ENCODE results near the gene PSMC3IP. TPM values are rescaled to one million over a fixed set of nuclear protein-coding genes. Genes with fewer than 3 reads are reported as not detected.

PSMC3IP gene
- polyA plus RNA-seq, 1 donor from 2014 or later = 22.5 TPM

- Histone ChIP-seq H3K4me2 (ENCODE audit: low read length) (no peak overlapping the region), H3K27ac (ENCODE audit: low read length) (no peak overlapping the region)
These were observed 9.0 kb downstream of the PSMC3IP start for GRCh38 chr17:42568341-42569111.

GRCh38 chr17:42566883-42567573, 10.5 kb downstream of the PSMC3IP start, which contains the start of gene MLX:
Gene MLX, plus strand, starts transcription at chr17:42567100. Its CDS starts 25 bp downstream, at chr17:42567125.
- Histone ChIP-seq H3K27ac (ENCODE audit: low read length) (peak within 1 kb of the TSS; percentile 84), H2AFZ (ENCODE audit: low read depth, low read length) (peak within 1 kb of the TSS; percentile 85), H3K79me2 (replicated peaks; ENCODE audit: insufficient read depth, low read length) (peaks cover 16% of the 10 kb centered on the region)
- TF ChIP-seq SMC3 (conservative IDR thresholded peaks at IDR 0.05; ENCODE audit: poor library complexity) (no peak), POLR2AphosphoS5 (IDR thresholded peaks at IDR 0.05) (peak; percentile 90), EZH2 (IDR thresholded peaks at IDR 0.05; ENCODE audit: borderline replicate concordance, insufficient read depth, low read length, poor library complexity, severe bottlenecking) (no peak), TAF1 (IDR thresholded peaks at IDR 0.05; ENCODE audit: low read depth) (peak; percentile 48), REST (IDR thresholded peaks at IDR 0.05; ENCODE audit: borderline replicate concordance) (peak; percentile 35), EP300 (conservative IDR thresholded peaks at IDR 0.05; ENCODE audit: poor library complexity, severe bottlenecking) (peak; percentile 23)

More at GRCh38 chr17:42568341-42569111, 9.0 kb downstream of the PSMC3IP start:
- Histone ChIP-seq H2AFZ (ENCODE audit: low read depth, low read length) (no peak overlapping the region), H3K4me3 (ENCODE audit: low read length) (no peak overlapping the region), H3K79me2 (replicated peaks; ENCODE audit: insufficient read depth, low read length) (peaks cover 6% of the 10 kb centered on the region), H3K9ac (ENCODE audit: low read length) (no peak overlapping the region), H4K20me1 (ENCODE audit: insufficient read depth) (no peaks in the 10 kb centered on the region), H3K27me3 (ENCODE audit: insufficient read depth, low read depth, low read length) (no peaks in the 10 kb centered on the region), H3K9me2 (ENCODE audit: insufficient read depth, low read length) (no peaks in the 10 kb centered on the region), H3K9me3 (ENCODE audit: low read length) (no peaks in the 10 kb centered on the region), H3F3A (ENCODE audit: insufficient read depth, low read length, poor library complexity, severe bottlenecking) (no peaks in the 10 kb centered on the region), H3K36me3 (ENCODE audit: insufficient read depth, low read length) (peaks cover 7% of the 10 kb centered on the region)
- TF ChIP-seq REST (IDR thresholded peaks at IDR 0.05; ENCODE audit: borderline replicate concordance) (no peak), EP300 (conservative IDR thresholded peaks at IDR 0.05; ENCODE audit: poor library complexity, severe bottlenecking) (no peak), POLR2AphosphoS5 (IDR thresholded peaks at IDR 0.05) (no peak), SMC3 (conservative IDR thresholded peaks at IDR 0.05; ENCODE audit: poor library complexity) (no peak), EZH2 (IDR thresholded peaks at IDR 0.05; ENCODE audit: borderline replicate concordance, insufficient read depth, low read length, poor library complexity, severe bottlenecking) (no peak), TAF1 (IDR thresholded peaks at IDR 0.05; ENCODE audit: low read depth) (no peak), MXI1 (conservative IDR thresholded peaks at IDR 0.05; ENCODE audit: poor library complexity, severe bottlenecking) (no peak)
- TF ChIP-seq, protein P1, sequence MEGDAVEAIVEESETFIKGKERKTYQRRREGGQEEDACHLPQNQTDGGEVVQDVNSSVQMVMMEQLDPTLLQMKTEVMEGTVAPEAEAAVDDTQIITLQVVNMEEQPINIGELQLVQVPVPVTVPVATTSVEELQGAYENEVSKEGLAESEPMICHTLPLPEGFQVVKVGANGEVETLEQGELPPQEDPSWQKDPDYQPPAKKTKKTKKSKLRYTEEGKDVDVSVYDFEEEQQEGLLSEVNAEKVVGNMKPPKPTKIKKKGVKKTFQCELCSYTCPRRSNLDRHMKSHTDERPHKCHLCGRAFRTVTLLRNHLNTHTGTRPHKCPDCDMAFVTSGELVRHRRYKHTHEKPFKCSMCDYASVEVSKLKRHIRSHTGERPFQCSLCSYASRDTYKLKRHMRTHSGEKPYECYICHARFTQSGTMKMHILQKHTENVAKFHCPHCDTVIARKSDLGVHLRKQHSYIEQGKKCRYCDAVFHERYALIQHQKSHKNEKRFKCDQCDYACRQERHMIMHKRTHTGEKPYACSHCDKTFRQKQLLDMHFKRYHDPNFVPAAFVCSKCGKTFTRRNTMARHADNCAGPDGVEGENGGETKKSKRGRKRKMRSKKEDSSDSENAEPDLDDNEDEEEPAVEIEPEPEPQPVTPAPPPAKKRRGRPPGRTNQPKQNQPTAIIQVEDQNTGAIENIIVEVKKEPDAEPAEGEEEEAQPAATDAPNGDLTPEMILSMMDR (IDR thresholded peaks at IDR 0.05; ENCODE audit: poor library complexity, severe bottlenecking) = no peak

More at GRCh38 chr17:42566883-42567573, 10.5 kb downstream of the PSMC3IP start, which contains the start of gene MLX:
- Histone ChIP-seq H3K9ac (ENCODE audit: low read length) (peak within 1 kb of the TSS; percentile 89), H3K9me2 (ENCODE audit: insufficient read depth, low read length) (no peaks in the 10 kb centered on the region), H3K36me3 (ENCODE audit: insufficient read depth, low read length) (no peaks in the 10 kb centered on the region), H4K20me1 (ENCODE audit: insufficient read depth) (no peaks in the 10 kb centered on the region), H3F3A (ENCODE audit: insufficient read depth, low read length, poor library complexity, severe bottlenecking) (no peaks in the 10 kb centered on the region), H3K4me2 (ENCODE audit: low read length) (peak within 1 kb of the TSS; percentile 88), H3K27me3 (ENCODE audit: insufficient read depth, low read depth, low read length) (no peaks in the 10 kb centered on the region), H3K9me3 (ENCODE audit: low read length) (no peaks in the 10 kb centered on the region), H3K4me3 (ENCODE audit: low read length) (peak within 1 kb of the TSS; percentile 98)
